ENCODE measurements around the gene ITPA. TPM values are rescaled to one million over a fixed set of nuclear protein-coding genes. Genes with fewer than 3 reads are reported as not detected.

ITPA gene
- total and polyA plus RNA-seq, 2 of the 13 experiments (the other 11 are each of a cell fraction or from before 2014, with no cell fraction given) = 60.1 to 103 TPM

DNA sequence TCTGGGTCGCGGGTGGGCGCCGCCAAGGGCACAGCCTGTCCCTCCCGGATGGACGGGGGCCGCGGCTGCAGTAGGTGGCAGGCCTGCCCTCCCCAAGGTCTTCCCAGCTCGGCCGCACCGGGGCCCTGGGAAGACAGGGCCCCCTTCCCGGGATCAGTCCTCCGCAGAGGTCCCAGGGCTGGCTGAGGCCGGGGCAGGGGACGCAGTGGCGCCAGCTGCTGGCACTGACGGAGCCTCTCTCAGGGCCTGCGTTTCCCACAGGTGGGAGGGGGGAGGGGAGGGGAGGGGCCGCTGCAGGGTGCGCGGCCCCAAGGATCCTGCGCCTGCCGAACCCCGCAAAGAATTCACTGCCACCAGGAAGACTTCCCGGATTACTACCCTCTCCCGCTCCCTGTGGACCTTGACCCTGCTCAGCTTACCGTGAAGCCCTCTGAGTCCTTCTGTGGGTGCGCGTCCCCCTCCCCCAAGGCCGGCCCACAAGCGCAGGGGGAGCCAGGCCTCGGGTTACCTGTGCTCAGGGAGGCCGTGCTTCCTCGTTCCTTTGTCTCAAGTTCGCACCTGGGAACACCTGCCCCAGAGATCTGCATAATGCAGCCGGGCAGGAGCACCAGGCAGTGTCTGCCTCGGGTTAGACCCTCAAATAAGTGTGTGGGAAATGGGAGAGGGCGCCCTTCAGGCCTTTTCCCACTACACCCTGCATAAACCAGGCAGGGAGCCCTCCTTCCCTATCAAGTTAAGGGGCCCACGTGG, 41.0 kb upstream of the ITPA start (continued):
- TF ChIP-seq, protein P1, sequence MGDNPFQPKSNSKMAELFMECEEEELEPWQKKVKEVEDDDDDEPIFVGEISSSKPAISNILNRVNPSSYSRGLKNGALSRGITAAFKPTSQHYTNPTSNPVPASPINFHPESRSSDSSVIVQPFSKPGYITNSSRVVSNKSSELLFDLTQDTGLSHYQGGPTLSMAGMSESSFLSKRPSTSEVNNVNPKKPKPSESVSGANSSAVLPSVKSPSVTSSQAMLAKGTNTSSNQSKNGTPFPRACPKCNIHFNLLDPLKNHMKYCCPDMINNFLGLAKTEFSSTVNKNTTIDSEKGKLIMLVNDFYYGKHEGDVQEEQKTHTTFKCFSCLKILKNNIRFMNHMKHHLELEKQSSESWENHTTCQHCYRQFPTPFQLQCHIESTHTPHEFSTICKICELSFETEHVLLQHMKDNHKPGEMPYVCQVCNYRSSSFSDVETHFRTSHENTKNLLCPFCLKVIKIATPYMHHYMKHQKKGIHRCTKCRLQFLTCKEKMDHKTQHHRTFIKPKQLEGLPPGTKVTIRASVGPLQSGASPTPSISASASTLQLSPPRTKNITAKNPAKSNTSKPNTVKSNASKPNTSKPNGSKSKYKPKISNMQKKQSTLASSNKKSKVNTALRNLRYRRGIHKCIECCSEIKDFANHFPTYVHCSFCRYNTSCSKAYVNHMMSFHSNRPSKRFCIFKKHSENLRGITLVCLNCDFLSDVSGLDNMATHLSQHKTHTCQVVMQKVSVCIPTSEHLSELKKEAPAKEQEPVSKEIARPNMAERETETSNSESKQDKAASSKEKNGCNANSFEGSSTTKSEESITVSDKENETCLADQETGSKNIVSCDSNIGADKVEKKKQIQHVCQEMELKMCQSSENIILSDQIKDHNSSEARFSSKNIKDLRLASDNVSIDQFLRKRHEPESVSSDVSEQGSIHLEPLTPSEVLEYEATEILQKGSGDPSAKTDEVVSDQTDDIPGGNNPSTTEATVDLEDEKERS (CRISPR knock-in tag; IDR thresholded peaks at IDR 0.05) = peak; percentile 91; the same call in 1 of the 2 replicates
- TF ChIP-seq FOXJ3 (CRISPR knock-in tag; IDR thresholded peaks at IDR 0.05; ENCODE audit: borderline replicate concordance) (peak; percentile 51), GFI1 (CRISPR knock-in tag; IDR thresholded peaks at IDR 0.05; ENCODE audit: borderline replicate concordance) (no peak; the same call in 1 of the 2 replicates), ZSCAN20 (CRISPR knock-in tag; IDR thresholded peaks at IDR 0.05; ENCODE audit: borderline replicate concordance) (no peak), ZFAT (CRISPR knock-in tag; conservative IDR thresholded peaks at IDR 0.05) (no peak), SIX4 (CRISPR knock-in tag; IDR thresholded peaks at IDR 0.05) (peak; percentile 87), NFIC (IDR thresholded peaks at IDR 0.05; ENCODE audit: low read length) (no peak), RORA (CRISPR knock-in tag; IDR thresholded peaks at IDR 0.05) (no peak), ZNF317 (CRISPR knock-in tag; IDR thresholded peaks at IDR 0.05) (peak; percentile 79), HMG20B (CRISPR knock-in tag; conservative IDR thresholded peaks at IDR 0.05) (no peak; the same call in 1 of the 2 replicates), REPIN1 (CRISPR knock-in tag; IDR thresholded peaks at IDR 0.05; ENCODE audit: borderline replicate concordance, low read depth) (peak; percentile 80), ZNF292 (CRISPR knock-in tag; IDR thresholded peaks at IDR 0.05; ENCODE audit: borderline replicate concordance, low read depth) (peak; percentile 85; the same call in 1 of the 2 replicates), SP5 (CRISPR knock-in tag; IDR thresholded peaks at IDR 0.05; ENCODE audit: borderline replicate concordance, low read depth) (peak; percentile 23; the same call in 1 of the 2 replicates), PAX8 (CRISPR knock-in tag; IDR thresholded peaks at IDR 0.05; ENCODE audit: borderline replicate concordance) (peak; percentile 89; the same call in 1 of the 2 replicates), ZNF720 (CRISPR knock-in tag; IDR thresholded peaks at IDR 0.05) (no peak), ZNF747 (CRISPR knock-in tag; IDR thresholded peaks at IDR 0.05; ENCODE audit: borderline replicate concordance) (0 out of 2 replicates have a peak, but pooled peaks have one; percentile 76), ZNF83 (CRISPR knock-in tag; IDR thresholded peaks at IDR 0.05; ENCODE audit: borderline replicate concordance) (no peak), PRPF4 (IDR thresholded peaks at IDR 0.05; ENCODE audit: low read depth, low read length, poor library complexity, severe bottlenecking) (peak; percentile 77), ZNF138 (CRISPR knock-in tag; IDR thresholded peaks at IDR 0.05; ENCODE audit: low read depth) (no peak; the same call in 1 of the 2 replicates), HNRNPLL (IDR thresholded peaks at IDR 0.05; ENCODE audit: low read depth, low read length, poor library complexity, severe bottlenecking) (peak; percentile 52), HHEX (CRISPR knock-in tag; IDR thresholded peaks at IDR 0.05) (no peak), RFX5 (IDR thresholded peaks at IDR 0.05; ENCODE audit: low read depth, low read length) (no peak), ZNF644 (CRISPR knock-in tag; IDR thresholded peaks at IDR 0.05; ENCODE audit: low read depth) (no peak)
- TF ChIP-seq, protein P2, sequence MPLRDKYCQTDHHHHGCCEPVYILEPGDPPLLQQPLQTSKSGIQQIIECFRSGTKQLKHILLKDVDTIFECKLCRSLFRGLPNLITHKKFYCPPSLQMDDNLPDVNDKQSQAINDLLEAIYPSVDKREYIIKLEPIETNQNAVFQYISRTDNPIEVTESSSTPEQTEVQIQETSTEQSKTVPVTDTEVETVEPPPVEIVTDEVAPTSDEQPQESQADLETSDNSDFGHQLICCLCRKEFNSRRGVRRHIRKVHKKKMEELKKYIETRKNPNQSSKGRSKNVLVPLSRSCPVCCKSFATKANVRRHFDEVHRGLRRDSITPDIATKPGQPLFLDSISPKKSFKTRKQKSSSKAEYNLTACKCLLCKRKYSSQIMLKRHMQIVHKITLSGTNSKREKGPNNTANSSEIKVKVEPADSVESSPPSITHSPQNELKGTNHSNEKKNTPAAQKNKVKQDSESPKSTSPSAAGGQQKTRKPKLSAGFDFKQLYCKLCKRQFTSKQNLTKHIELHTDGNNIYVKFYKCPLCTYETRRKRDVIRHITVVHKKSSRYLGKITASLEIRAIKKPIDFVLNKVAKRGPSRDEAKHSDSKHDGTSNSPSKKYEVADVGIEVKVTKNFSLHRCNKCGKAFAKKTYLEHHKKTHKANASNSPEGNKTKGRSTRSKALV (CRISPR knock-in tag; IDR thresholded peaks at IDR 0.05) = 0 out of 2 replicates have a peak, but pooled peaks have one; percentile 17
- TF ChIP-seq, protein P3, sequence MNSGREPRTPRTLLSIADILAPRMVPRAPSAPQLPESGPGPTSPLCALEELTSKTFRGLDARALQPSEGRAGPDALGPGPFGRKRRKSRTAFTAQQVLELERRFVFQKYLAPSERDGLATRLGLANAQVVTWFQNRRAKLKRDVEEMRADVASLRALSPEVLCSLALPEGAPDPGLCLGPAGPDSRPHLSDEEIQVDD (CRISPR knock-in tag; IDR thresholded peaks at IDR 0.05; ENCODE audit: borderline replicate concordance) = peak; percentile 74; the same call in 1 of the 2 replicates

Measured in HepG2 (cell line).